ENCODE measurements around the gene ZNF668. TPM values are rescaled to one million over a fixed set of nuclear protein-coding genes. Genes with fewer than 3 reads are reported as not detected.

The ZNF668 gene
- total and polyA plus RNA-seq, 2 of the 8 experiments (the other 6 are each of a cell fraction or from before 2014, with no cell fraction given): 14.0 to 14.3 TPM

- H3K14ac ChIP-seq (ENCODE audit: insufficient read length): no peak overlapping the region
- 96% methylated on average over 56 of the region's 56 CpGs; no CpG with 5 or more reads in 1 of the 2 experiments for WGBS, 2 experiments (ENCODE audit: extremely low coverage in 1 of 2, insufficient coverage in 1 of 2, insufficient read length in 1 of 2, insufficient replicate concordance in 2 of 2, low coverage in 1 of 2, low lambda C conversion rate in 2 of 2, missing lambda C conversion rate in 1 of 2)
- TF ChIP-seq SAP30 (IDR thresholded peaks at IDR 0.05; ENCODE audit: insufficient read depth, insufficient replicate concordance, low read length) (no peak), BRCA1 (IDR thresholded peaks at IDR 0.05; ENCODE audit: low read depth, low read length) (no peak), SRF (IDR thresholded peaks at IDR 0.05; ENCODE audit: low read depth, low read length) (no peak), CBX5 (IDR thresholded peaks at IDR 0.05; ENCODE audit: low read depth, low read length) (no peak), GABPA (IDR thresholded peaks at IDR 0.05; ENCODE audit: borderline replicate concordance, insufficient read depth, low read length) (no peak), POU5F1 (IDR thresholded peaks at IDR 0.05; ENCODE audit: low read depth, low read length) (no peak), SIN3A (conservative IDR thresholded peaks at IDR 0.05 in 1 of 2, IDR thresholded peaks at IDR 0.05 in 1 of 2; ENCODE audit: low read depth in 1 of 2, low read length in 2 of 2) (no peak), EZH2 (IDR thresholded peaks at IDR 0.05; ENCODE audit: low read depth, low read length, severe bottlenecking) (no peak), YY1 (IDR thresholded peaks at IDR 0.05; ENCODE audit: low read depth, low read length) (no peak), RNF2 (IDR thresholded peaks at IDR 0.05; ENCODE audit: borderline replicate concordance, low read depth, low read length, missing control alignments, poor library complexity, severe bottlenecking) (no peak), SP2 (IDR thresholded peaks at IDR 0.05; ENCODE audit: low read length) (no peak)
These were observed 10.0 kb downstream of the ZNF668 start for GRCh38 chr16:31063843-31064611.

More at GRCh38 chr16:31063843-31064611, 10.0 kb downstream of the ZNF668 start:
- Histone ChIP-seq H4K8ac (ENCODE audit: extremely low read depth, insufficient read depth, low read length) (0 out of 2 replicates have a peak overlapping the region, but pooled peaks have one; percentile 5), H3K4me2 (ENCODE audit: insufficient read depth in 1 of 2, low read depth in 2 of 2, low read length in 2 of 2) (no peak overlapping the region), H3K4me3 (ENCODE audit: extremely low read depth in 1 of 4, insufficient read depth in 2 of 4, low read depth in 3 of 4, low read length in 4 of 4) (no peak overlapping the region), H3K79me2 (ENCODE audit: control insufficient read depth in 1 of 2, insufficient read depth in 2 of 2, low read length in 2 of 2) (peaks cover 0 to 29% of the 10 kb centered on the region in 2 experiments; a peak in 2 of 4 replicates), H4K20me1 (replicated peaks in 1 of 2; ENCODE audit: control insufficient read depth in 1 of 2, insufficient read depth in 2 of 2, low read length in 2 of 2) (peaks cover 0 to 15% of the 10 kb centered on the region in 2 experiments), H3K4ac (replicated peaks; ENCODE audit: insufficient read length, low read depth, low read length) (no peak overlapping the region), H3K23ac (ENCODE audit: insufficient read length) (no peak overlapping the region), H2AFZ (ENCODE audit: low read length) (no peak overlapping the region), H2BK12ac (ENCODE audit: low read depth, low read length) (no peak overlapping the region), H2BK15ac (ENCODE audit: low read length) (no peak overlapping the region), H2BK5ac (ENCODE audit: low read depth, low read length) (no peak overlapping the region), H3K23me2 (ENCODE audit: low read depth, low read length) (no peaks in the 10 kb centered on the region; the same call in 1 of the 2 replicates), H2BK20ac (ENCODE audit: low read length) (no peak overlapping the region), H4K5ac (ENCODE audit: insufficient read length, low read depth, low read length) (no peak overlapping the region), H3K9ac (replicated peaks in 1 of 4; ENCODE audit: extremely low read depth in 1 of 4, low read depth in 3 of 4, low read length in 3 of 4) (no peak overlapping the region), H3K4me1 (replicated peaks in 1 of 4; ENCODE audit: control insufficient read depth in 3 of 4, insufficient read depth in 4 of 4, low read length in 3 of 4) (no peaks in the 10 kb centered on the region), H3K18ac (ENCODE audit: extremely low read depth, low read length) (no peak overlapping the region), H3K9me3 (ENCODE audit: insufficient read depth in 2 of 2, low read depth in 1 of 2, low read length in 1 of 2) (no peaks in the 10 kb centered on the region), H2AK5ac (ENCODE audit: low read depth, low read length) (no peak overlapping the region), H4K91ac (replicated peaks; ENCODE audit: insufficient read length, low read length) (no peak overlapping the region), H3K36me3 (ENCODE audit: control insufficient read depth in 2 of 4, insufficient read depth in 4 of 4, low read length in 3 of 4) (peaks cover 6 to 28% (median 14%) of the 10 kb centered on the region in 4 experiments; a peak in 6 of 8 replicates), H3K27ac (ENCODE audit: low read depth, low read length) (no peak overlapping the region), H3K56ac (replicated peaks; ENCODE audit: insufficient read length, low read depth, low read length) (no peak overlapping the region), H3K79me1 (ENCODE audit: low read depth, low read length) (peaks cover 8% of the 10 kb centered on the region; the same call in 1 of the 2 replicates), H3K27me3 (replicated peaks in 1 of 4; ENCODE audit: control insufficient read depth in 3 of 4, extremely low read depth in 1 of 4, insufficient read depth in 3 of 4, low read length in 3 of 4) (no peaks in the 10 kb centered on the region), H2BK120ac (replicated peaks; ENCODE audit: low read depth, low read length) (no peak overlapping the region)
- ChIA-PET POLR2A (ENCODE audit: partially characterized antibody) (interaction anchor here (0.7 to 2.3 kb wide), 9 partner anchors 10 to 116 kb away, joined by 3 to 10 read pairs (median 3); partner anchors contain the start of genes FUS, KAT8, ZNF646 and ZNF668), CTCF (ENCODE audit: partially characterized antibody) (interaction anchor here (0.7 to 2.3 kb wide), 4 partner anchors 14 to 86 kb away, joined by 3 to 7 read pairs (median 5); no protein-coding TSS in a partner anchor)
- DNase-seq (ENCODE audit: low read depth in 1 of 2, low spot score in 2 of 2) (no peak), FAIRE-seq (no peak)
